Measurements from ENCODE around the gene BRD1. TPM values are rescaled to one million over a fixed set of nuclear protein-coding genes. Genes with fewer than 3 reads are reported as not detected.
A peak's percentile ranks its signal among the peaks of the same experiment; 100 is the strongest.

Gene BRD1
- total RNA-seq, 3 donors from 2014 or later (not counting 1 experiment from before 2014, with no cell fraction given) = 126 to 154 (median 132) TPM

GRCh38 chr22:49765951-49766350 lies 61.7 kb downstream of the BRD1 start:
- H3K36me3 ChIP-seq (ENCODE audit: control insufficient read depth, insufficient read depth, low read length) = no peaks in the 10 kb centered on the region
- no peaks in the 10 kb centered on the region for H3K27me3 Mint-ChIP-seq (ENCODE audit: low read depth in 2 of 2)
- no peak overlapping the region for H3K27ac Mint-ChIP-seq
- no peak overlapping the region for H3K27ac ChIP-seq (ENCODE audit: low read length)
- intact Hi-C loops (cut with micrococcal nuclease) = no loop called here
- peaks cover 7% of the 10 kb centered on the region for H3K36me3 Mint-ChIP-seq
- peaks cover 9% of the 10 kb centered on the region for H3K9me3 ChIP-seq (ENCODE audit: control insufficient read depth, insufficient read depth, low read length)
- no peak for TF ChIP-seq CTCF (IDR thresholded peaks at IDR 0.05)
- H3K27me3 ChIP-seq (ENCODE audit: control insufficient read depth, insufficient read depth, low read length) = no peaks in the 10 kb centered on the region
- peaks cover 4 to 15% of the 10 kb centered on the region in 2 donors for H3K4me1 Mint-ChIP-seq
- peaks cover 3 to 6% of the 10 kb centered on the region in 2 donors for H3K9me3 Mint-ChIP-seq
- DNase-seq (peak in 1 of 2 donors; percentile 5), ATAC-seq (no peak)
- no peak overlapping the region for H3K4me3 ChIP-seq (ENCODE audit: low read length)
- WGBS (ENCODE audit: insufficient coverage) = 93% methylated on average over 12 of the region's 12 CpGs
- peaks cover 6% of the 10 kb centered on the region for H3K4me1 ChIP-seq (ENCODE audit: control insufficient read depth, insufficient read depth, low read length)
- no peak overlapping the region for H3K4me3 Mint-ChIP-seq

- intact Hi-C loops (cut with micrococcal nuclease) = no loop called here
- no peak overlapping the region for H3K27ac Mint-ChIP-seq
Observed at GRCh38 chr22:49765091-49765771, 62.4 kb downstream of the BRD1 start.

GRCh38 chr22:49764127-49764581 lies 63.5 kb downstream of the BRD1 start:
- Histone ChIP-seq H3K36me3 (ENCODE audit: control insufficient read depth, insufficient read depth, low read length) (no peaks in the 10 kb centered on the region), H3K27me3 (ENCODE audit: control insufficient read depth, insufficient read depth, low read length) (no peaks in the 10 kb centered on the region), H3K4me3 (ENCODE audit: low read length) (no peak overlapping the region), H3K27ac (ENCODE audit: low read length) (no peak overlapping the region), H3K9me3 (ENCODE audit: control insufficient read depth, insufficient read depth, low read length) (peaks cover 9% of the 10 kb centered on the region), H3K4me1 (ENCODE audit: control insufficient read depth, insufficient read depth, low read length) (peaks cover 14% of the 10 kb centered on the region)
- Mint-ChIP-seq H3K9me3 (peaks cover 3 to 6% of the 10 kb centered on the region in 2 donors), H3K4me3 (no peak overlapping the region), H3K4me1 (peaks cover 16 to 21% of the 10 kb centered on the region in 2 donors), H3K27me3 (ENCODE audit: low read depth in 2 of 2) (no peaks in the 10 kb centered on the region), H3K27ac (no peak overlapping the region), H3K36me3 (peaks cover 7% of the 10 kb centered on the region)
- DNase-seq = peak in 1 of 2 donors; percentile 6
- WGBS (ENCODE audit: insufficient coverage) = 93% methylated on average over 24 of the region's 24 CpGs
- intact Hi-C loops (cut with micrococcal nuclease) = no loop called here
- no peak for TF ChIP-seq CTCF (IDR thresholded peaks at IDR 0.05)
- ATAC-seq = no peak

More at GRCh38 chr22:49765091-49765771, 62.4 kb downstream of the BRD1 start:
- Histone ChIP-seq H3K27ac (ENCODE audit: low read length) (no peak overlapping the region), H3K4me3 (ENCODE audit: low read length) (no peak overlapping the region), H3K4me1 (ENCODE audit: control insufficient read depth, insufficient read depth, low read length) (peaks cover 13% of the 10 kb centered on the region), H3K27me3 (ENCODE audit: control insufficient read depth, insufficient read depth, low read length) (no peaks in the 10 kb centered on the region), H3K36me3 (ENCODE audit: control insufficient read depth, insufficient read depth, low read length) (no peaks in the 10 kb centered on the region), H3K9me3 (ENCODE audit: control insufficient read depth, insufficient read depth, low read length) (peaks cover 9% of the 10 kb centered on the region)
- TF ChIP-seq CTCF (IDR thresholded peaks at IDR 0.05) = no peak
- Mint-ChIP-seq H3K36me3 (peaks cover 7% of the 10 kb centered on the region), H3K27me3 (ENCODE audit: low read depth in 2 of 2) (no peaks in the 10 kb centered on the region), H3K4me3 (no peak overlapping the region), H3K4me1 (peaks cover 12 to 21% of the 10 kb centered on the region in 2 donors), H3K9me3 (peaks cover 3 to 6% of the 10 kb centered on the region in 2 donors)
- no peak for ATAC-seq
- WGBS (ENCODE audit: insufficient coverage) = 94% methylated on average over 17 of the region's 17 CpGs
- peak in 1 of 2 donors; percentile 13 for DNase-seq

Measured in natural killer cell (primary cell).